Neural cell (in vitro differentiated cells): ENCODE measurements around the gene SSBP3. TPM values are rescaled to one million over a fixed set of nuclear protein-coding genes. Genes with fewer than 3 reads are reported as not detected.
A peak's percentile ranks its signal among the peaks of the same experiment; 100 is the strongest.

Experiments used
- H2AFZ ChIP-seq: fragments of 200-600, 300-800 bp; sonication (generic), shearing (Covaris generic); 2 replicates; pipeline ENCODE4 v1.6.0; 2014; ENCODE audit warnings: low read depth, mild to moderate bottlenecking, antibody characterized with exemption, low read length, moderate library complexity
- H3F3A ChIP-seq: fragments of 200-600 bp; shearing (Covaris generic); 2 replicates; pipeline ENCODE4 v1.6.1; 2016; ENCODE audit warnings: mild to moderate bottlenecking, moderate library complexity, mixed read lengths, antibody characterized with exemption, low read length; ENCODE audit not compliant: insufficient read depth, poor library complexity, severe bottlenecking
- H3K27ac ChIP-seq: fragments of 200-600, 300-800 bp; sonication (generic), shearing (Covaris generic); 2 replicates; pipeline ENCODE4 v1.5.1; 2014; ENCODE audit warnings: mild to moderate bottlenecking, low read length, moderate library complexity
- H3K27me3 ChIP-seq: fragments of 300-800, 200-600 bp; sonication (generic), shearing (Covaris generic); 2 replicates; pipeline ENCODE4 v1.6.0; 2014; ENCODE audit warnings: mild to moderate bottlenecking, low read depth, low read length, moderate library complexity; ENCODE audit not compliant: insufficient read depth
- H3K36me3 ChIP-seq: fragments of 300-800, 200-600 bp; sonication (generic), shearing (Covaris generic); 2 replicates; pipeline ENCODE4 v1.5.1; 2014; ENCODE audit warnings: mild to moderate bottlenecking, antibody characterized with exemption, low read length, moderate library complexity; ENCODE audit not compliant: insufficient read depth
- H3K4me2 ChIP-seq: fragments of 300-800, 200-600 bp; sonication (generic), shearing (Covaris generic); 2 replicates; pipeline ENCODE4 v1.6.0; 2014; ENCODE audit warnings: mild to moderate bottlenecking, low read length
- H3K4me3 ChIP-seq: fragments of 300-800, 200-600 bp; sonication (generic), shearing (Covaris generic); 2 replicates; pipeline ENCODE4 v1.5.1; 2014; ENCODE audit warnings: mild to moderate bottlenecking, low read length, moderate library complexity
- H3K79me2 ChIP-seq: fragments of 200-600 bp; shearing (Covaris generic); replicated peaks from 2 replicates; pipeline ENCODE4 v1.6.0; 2014; ENCODE audit warnings: mild to moderate bottlenecking, low read length, moderate library complexity; ENCODE audit not compliant: insufficient read depth
- H3K9ac ChIP-seq: fragments of 300-800, 200-600 bp; sonication (generic), shearing (Covaris generic); 2 replicates; pipeline ENCODE4 v1.6.1; 2016; ENCODE audit warnings: mild to moderate bottlenecking, low read length, mixed read lengths
- H3K9me2 ChIP-seq: fragments of 200-600 bp; shearing (Covaris generic); 2 replicates; pipeline ENCODE4 v1.6.1; 2016; ENCODE audit warnings: mild to moderate bottlenecking, low read length, mixed read lengths; ENCODE audit not compliant: insufficient read depth
- H3K9me3 ChIP-seq: fragments of 200-600, 300-800 bp; sonication (generic), shearing (Covaris generic); 2 replicates; pipeline ENCODE4 v1.6.1; 2016; ENCODE audit warnings: mild to moderate bottlenecking, mixed run types, low read length, moderate library complexity, mixed read lengths
- H4K20me1 ChIP-seq: fragments of 200-600 bp; shearing (Covaris generic); 2 replicates; pipeline ENCODE4 v1.6.1; 2016; ENCODE audit warnings: mild to moderate bottlenecking, mixed run types; ENCODE audit not compliant: insufficient read depth
- CTCF ChIP-seq: fragments of 450-650 bp; IDR thresholded peaks from 2 replicates; pipeline ENCODE4 v1.5.1; 2014; ENCODE audit warnings: antibody characterized with exemption, mild to moderate bottlenecking, moderate library complexity; ENCODE audit not compliant: poor library complexity, severe bottlenecking
- EP300 ChIP-seq: fragments of 450-650 bp; conservative IDR thresholded peaks from 2 replicates; pipeline ENCODE4 v1.6.1; 2014; ENCODE audit warnings: antibody characterized with exemption, mild to moderate bottlenecking, moderate library complexity; ENCODE audit not compliant: poor library complexity, severe bottlenecking
- EZH2 ChIP-seq: fragments of 200-600, 300-800 bp; shearing (Covaris generic), sonication (generic); IDR thresholded peaks from 2 replicates; pipeline ENCODE4 v1.6.1; 2014; ENCODE audit warnings: antibody characterized with exemption, low read length, borderline replicate concordance, mild to moderate bottlenecking; ENCODE audit not compliant: insufficient read depth, poor library complexity, severe bottlenecking
- MXI1 ChIP-seq: fragments of 450-650 bp; conservative IDR thresholded peaks from 2 replicates; pipeline ENCODE4 v1.6.1; 2014; ENCODE audit warnings: antibody characterized with exemption, mild to moderate bottlenecking; ENCODE audit not compliant: poor library complexity, severe bottlenecking
- POLR2AphosphoS5 ChIP-seq: IDR thresholded peaks from 2 replicates; pipeline ENCODE4 v1.6.1; 2012
- RAD21 ChIP-seq: fragments of 450-650 bp; conservative IDR thresholded peaks from 2 replicates; pipeline ENCODE4 v1.6.1; 2014; ENCODE audit warnings: antibody characterized with exemption, mild to moderate bottlenecking, moderate library complexity
- REST ChIP-seq: IDR thresholded peaks from 2 replicates; pipeline ENCODE4 v1.6.1; 2012; ENCODE audit warnings: borderline replicate concordance
- TAF1 ChIP-seq: IDR thresholded peaks from 2 replicates; pipeline ENCODE4 v1.6.1; 2012; ENCODE audit warnings: low read depth
- polyA plus RNA-seq: library from polyadenylated mRNA; depleted of rRNA; stranded (reverse); fragments of >200 nt; gene quantifications from 2 replicates; pipeline ENCODE4 v1.2.3, GENCODE V29; 2014

SSBP3 gene
- polyA plus RNA-seq, 1 donor from 2014 or later, result 77.4 TPM

- no peak for TF ChIP-seq EP300
Observed at GRCh38 chr1:54407154-54407403, 885 bp upstream of the SSBP3 start (continued).

GRCh38 chr1:54405898-54406293 is 298 bp downstream of the SSBP3 start:
- H3K9ac ChIP-seq, result peak overlapping the region; percentile 86
- no peaks in the 10 kb centered on the region for H3K27me3 ChIP-seq
- H3K27ac ChIP-seq, result no peak overlapping the region
- peaks cover 34% of the 10 kb centered on the region for H4K20me1 ChIP-seq
- peaks cover 47% of the 10 kb centered on the region for H3K79me2 ChIP-seq
- peak overlapping the region; percentile 100 for H3K4me3 ChIP-seq
- no peaks in the 10 kb centered on the region for H3F3A ChIP-seq
- no peaks in the 10 kb centered on the region for H3K36me3 ChIP-seq
- TF ChIP-seq REST (no peak), EZH2 (no peak), POLR2AphosphoS5 (no peak), CTCF (no peak), MXI1 (no peak)
- no peak overlapping the region for H2AFZ ChIP-seq
- no peaks in the 10 kb centered on the region for H3K9me2 ChIP-seq
- no peaks in the 10 kb centered on the region for H3K9me3 ChIP-seq
- H3K4me2 ChIP-seq, result no peak overlapping the region

- Histone ChIP-seq H3K9me3 (no peaks in the 10 kb centered on the region), H3K27me3 (no peaks in the 10 kb centered on the region), H3K36me3 (no peaks in the 10 kb centered on the region), H3K4me2 (peak overlapping the region; percentile 74), H3K27ac (peak overlapping the region; percentile 58), H3F3A (no peaks in the 10 kb centered on the region), H3K79me2 (peaks cover 53% of the 10 kb centered on the region), H3K9ac (peak overlapping the region; percentile 86), H2AFZ (no peak overlapping the region), H3K9me2 (no peaks in the 10 kb centered on the region), H3K4me3 (peak overlapping the region; percentile 100), H4K20me1 (peaks cover 39% of the 10 kb centered on the region)
- peak; percentile 45 for TF ChIP-seq RAD21
- peak; percentile 48 for TF ChIP-seq MXI1
- TF ChIP-seq TAF1, result no peak
- TF ChIP-seq CTCF, result peak; percentile 32
- no peak for TF ChIP-seq REST
Observed at GRCh38 chr1:54404939-54405897, 976 bp downstream of the SSBP3 start.
